ENCODE results near the gene GIT2.

GIT2 gene

DNA sequence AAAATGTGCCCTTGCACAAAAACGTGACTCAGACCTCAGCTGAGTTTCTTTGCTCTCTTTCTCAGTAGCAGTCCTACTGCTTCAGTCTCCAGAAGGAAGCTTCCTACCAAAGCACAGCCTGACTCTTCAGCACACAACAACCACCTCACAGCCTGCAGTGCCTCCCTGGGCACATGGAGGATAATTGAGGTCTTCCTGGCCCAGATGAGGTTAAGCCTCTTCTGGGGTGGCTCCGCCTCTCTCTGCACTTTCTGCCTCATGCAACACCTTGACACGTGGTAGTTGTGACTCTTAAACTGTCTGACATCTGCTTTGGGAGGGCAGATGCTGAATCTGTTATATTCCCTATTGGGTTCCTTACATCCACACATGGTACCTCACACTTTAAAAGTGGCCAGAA, 33.8 kb downstream of the GIT2 start:
- ChIA-PET POLR2A (no interaction called here), CTCF (no interaction called here)
- TF ChIP-seq CTBP1 (IDR thresholded peaks at IDR 0.05; ENCODE audit: borderline replicate concordance), result no peak
- no peak for TF ChIP-seq FOXM1 (IDR thresholded peaks at IDR 0.05; ENCODE audit: borderline replicate concordance)
- no peak for TF ChIP-seq LEF1 (IDR thresholded peaks at IDR 0.05; ENCODE audit: borderline replicate concordance)
- no peak for TF ChIP-seq HDGF (IDR thresholded peaks at IDR 0.05; ENCODE audit: borderline replicate concordance)
- TF ChIP-seq PKNOX1 (IDR thresholded peaks at IDR 0.05), result no peak
- TF ChIP-seq ELF4 (IDR thresholded peaks at IDR 0.05), result no peak
- TF ChIP-seq FOXA1 (IDR thresholded peaks at IDR 0.05), result no peak
- TF ChIP-seq NFRKB (IDR thresholded peaks at IDR 0.05), result no peak
- TF ChIP-seq TARDBP (IDR thresholded peaks at IDR 0.05), result no peak
- TF ChIP-seq FOXK2 (IDR thresholded peaks at IDR 0.05), result no peak
- no peak for TF ChIP-seq SUZ12 (IDR thresholded peaks at IDR 0.05)
- no peak for TF ChIP-seq ZNF384 (IDR thresholded peaks at IDR 0.05)
- TF ChIP-seq ARNT (IDR thresholded peaks at IDR 0.05), result no peak
- no peak for TF ChIP-seq L3MBTL2 (conservative IDR thresholded peaks at IDR 0.05)
- TF ChIP-seq BHLHE40 (IDR thresholded peaks at IDR 0.05; ENCODE audit: borderline replicate concordance), result no peak
- TF ChIP-seq SP1 (IDR thresholded peaks at IDR 0.05), result no peak
- DNase-seq (ENCODE audit: extremely low spot score), result no peak

- TF ChIP-seq HDGF (IDR thresholded peaks at IDR 0.05; ENCODE audit: borderline replicate concordance), result no peak
- CTCF ChIA-PET, result no interaction called here
- DNase-seq (ENCODE audit: extremely low spot score), result no peak
- POLR2A ChIA-PET, result no interaction called here
Observed at GRCh38 chr12:109961612-109962011, 34.6 kb downstream of the GIT2 start.

- no peak for DNase-seq (ENCODE audit: extremely low spot score)
- CTCF ChIA-PET, result no interaction called here
- POLR2A ChIA-PET, result interaction anchor here (1.2 kb wide), 1 partner anchor 50 kb away, joined by 4 read pairs; no protein-coding TSS in a partner anchor
- TF ChIP-seq SUZ12 (IDR thresholded peaks at IDR 0.05) (no peak), FOXK2 (IDR thresholded peaks at IDR 0.05) (no peak), ZNF384 (IDR thresholded peaks at IDR 0.05) (no peak), ARNT (IDR thresholded peaks at IDR 0.05) (no peak), L3MBTL2 (conservative IDR thresholded peaks at IDR 0.05) (no peak), CTBP1 (IDR thresholded peaks at IDR 0.05; ENCODE audit: borderline replicate concordance) (no peak), TARDBP (IDR thresholded peaks at IDR 0.05) (no peak), PKNOX1 (IDR thresholded peaks at IDR 0.05) (no peak), SP1 (IDR thresholded peaks at IDR 0.05) (no peak), FOXA1 (IDR thresholded peaks at IDR 0.05) (no peak), BHLHE40 (IDR thresholded peaks at IDR 0.05; ENCODE audit: borderline replicate concordance) (no peak)
Observed at GRCh38 chr12:109961201-109961600, 35.0 kb downstream of the GIT2 start.

DNA sequence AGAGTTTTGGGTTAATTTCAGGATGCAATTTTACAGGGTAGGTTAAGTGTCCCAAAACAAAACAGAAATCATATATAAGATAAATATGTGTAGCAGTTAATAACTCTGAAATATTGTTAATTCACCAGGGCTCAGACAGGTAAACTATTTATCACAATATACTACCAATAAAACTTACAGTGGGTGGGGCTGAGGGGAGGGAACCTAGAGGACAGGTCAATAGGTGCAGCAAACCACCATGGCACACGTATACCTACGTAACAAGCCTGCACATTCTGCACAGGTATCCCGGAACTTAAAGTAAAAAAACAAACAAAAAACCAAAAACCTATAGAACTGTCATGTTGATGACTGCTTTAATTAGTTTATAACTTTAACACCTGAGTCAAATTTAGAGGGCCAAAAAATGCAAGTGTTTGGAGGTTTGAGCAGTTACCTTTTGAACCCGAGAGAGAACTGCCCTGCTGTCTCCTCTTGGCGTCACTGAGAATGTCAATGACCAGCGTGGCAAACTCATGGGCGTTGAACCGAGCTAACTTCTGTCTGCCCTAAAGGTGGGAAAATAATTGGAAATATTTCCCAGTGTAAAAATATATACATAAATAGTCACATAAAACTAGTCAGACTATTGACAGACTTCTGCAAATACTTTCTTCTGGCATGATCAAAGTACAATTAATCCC, 36.6 kb downstream of the GIT2 start:
- ChIA-PET CTCF (no interaction called here), POLR2A (no interaction called here)
- DNase-seq (ENCODE audit: extremely low spot score), result no peak
- TF ChIP-seq SP1 (IDR thresholded peaks at IDR 0.05), result no peak
- TF ChIP-seq TARDBP (IDR thresholded peaks at IDR 0.05), result no peak
- no peak for TF ChIP-seq ZNF384 (IDR thresholded peaks at IDR 0.05)
- no peak for TF ChIP-seq CTBP1 (IDR thresholded peaks at IDR 0.05; ENCODE audit: borderline replicate concordance)
- TF ChIP-seq L3MBTL2 (conservative IDR thresholded peaks at IDR 0.05), result no peak
- TF ChIP-seq ELF4 (IDR thresholded peaks at IDR 0.05), result no peak
- no peak for TF ChIP-seq FOXK2 (IDR thresholded peaks at IDR 0.05)
- no peak for TF ChIP-seq SUZ12 (IDR thresholded peaks at IDR 0.05)
- TF ChIP-seq FOXA1 (IDR thresholded peaks at IDR 0.05), result no peak
- TF ChIP-seq ARNT (IDR thresholded peaks at IDR 0.05), result no peak
- TF ChIP-seq PKNOX1 (IDR thresholded peaks at IDR 0.05), result no peak
- no peak for TF ChIP-seq LEF1 (IDR thresholded peaks at IDR 0.05; ENCODE audit: borderline replicate concordance)
- no peak for TF ChIP-seq BHLHE40 (IDR thresholded peaks at IDR 0.05; ENCODE audit: borderline replicate concordance)
- no peak for TF ChIP-seq FOXM1 (IDR thresholded peaks at IDR 0.05; ENCODE audit: borderline replicate concordance)
- TF ChIP-seq HDGF (IDR thresholded peaks at IDR 0.05; ENCODE audit: borderline replicate concordance), result no peak
- no peak for TF ChIP-seq NFRKB (IDR thresholded peaks at IDR 0.05)

DNA sequence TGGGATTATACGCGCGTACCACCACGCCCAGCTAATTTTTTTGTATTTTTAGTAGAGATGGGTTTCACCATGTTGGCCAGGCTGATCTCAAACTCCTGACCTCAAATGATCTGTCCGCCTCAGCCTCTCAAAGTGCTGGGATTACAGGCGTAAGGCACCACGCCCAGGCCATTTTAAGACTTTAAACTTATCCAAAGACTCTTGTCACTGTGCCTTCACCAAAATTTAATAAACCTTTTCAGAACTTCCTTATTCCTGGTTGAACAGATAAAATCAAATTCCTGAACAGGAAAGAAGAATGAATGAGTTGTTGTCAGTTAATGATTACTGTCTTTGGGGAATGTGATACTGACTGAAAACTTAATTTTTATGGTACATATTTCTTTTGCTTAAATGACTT, 37.8 kb downstream of the GIT2 start:
- CTCF ChIA-PET, result no interaction called here
- POLR2A ChIA-PET, result no interaction called here
- no peak for DNase-seq (ENCODE audit: extremely low spot score)
- no peak for TF ChIP-seq PKNOX1 (IDR thresholded peaks at IDR 0.05)
- TF ChIP-seq HDGF (IDR thresholded peaks at IDR 0.05; ENCODE audit: borderline replicate concordance), result no peak
- no peak for TF ChIP-seq FOXM1 (IDR thresholded peaks at IDR 0.05; ENCODE audit: borderline replicate concordance)
- no peak for TF ChIP-seq LEF1 (IDR thresholded peaks at IDR 0.05; ENCODE audit: borderline replicate concordance)

- TF ChIP-seq FOXK2 (IDR thresholded peaks at IDR 0.05) (no peak), SUZ12 (IDR thresholded peaks at IDR 0.05) (no peak), PKNOX1 (IDR thresholded peaks at IDR 0.05) (no peak), ZNF384 (IDR thresholded peaks at IDR 0.05) (no peak), HDGF (IDR thresholded peaks at IDR 0.05; ENCODE audit: borderline replicate concordance) (no peak), SP1 (IDR thresholded peaks at IDR 0.05) (no peak), BHLHE40 (IDR thresholded peaks at IDR 0.05; ENCODE audit: borderline replicate concordance) (no peak), CTBP1 (IDR thresholded peaks at IDR 0.05; ENCODE audit: borderline replicate concordance) (no peak), LEF1 (IDR thresholded peaks at IDR 0.05; ENCODE audit: borderline replicate concordance) (no peak)
- CTCF ChIA-PET, result no interaction called here
- POLR2A ChIA-PET, result no interaction called here
- no peak for DNase-seq (ENCODE audit: extremely low spot score)
Observed at GRCh38 chr12:109953656-109954055, 42.5 kb downstream of the GIT2 start.

All from HEK293T (cell line).